ENCODE data around the gene AKAP3.

Gene AKAP3

DNA sequence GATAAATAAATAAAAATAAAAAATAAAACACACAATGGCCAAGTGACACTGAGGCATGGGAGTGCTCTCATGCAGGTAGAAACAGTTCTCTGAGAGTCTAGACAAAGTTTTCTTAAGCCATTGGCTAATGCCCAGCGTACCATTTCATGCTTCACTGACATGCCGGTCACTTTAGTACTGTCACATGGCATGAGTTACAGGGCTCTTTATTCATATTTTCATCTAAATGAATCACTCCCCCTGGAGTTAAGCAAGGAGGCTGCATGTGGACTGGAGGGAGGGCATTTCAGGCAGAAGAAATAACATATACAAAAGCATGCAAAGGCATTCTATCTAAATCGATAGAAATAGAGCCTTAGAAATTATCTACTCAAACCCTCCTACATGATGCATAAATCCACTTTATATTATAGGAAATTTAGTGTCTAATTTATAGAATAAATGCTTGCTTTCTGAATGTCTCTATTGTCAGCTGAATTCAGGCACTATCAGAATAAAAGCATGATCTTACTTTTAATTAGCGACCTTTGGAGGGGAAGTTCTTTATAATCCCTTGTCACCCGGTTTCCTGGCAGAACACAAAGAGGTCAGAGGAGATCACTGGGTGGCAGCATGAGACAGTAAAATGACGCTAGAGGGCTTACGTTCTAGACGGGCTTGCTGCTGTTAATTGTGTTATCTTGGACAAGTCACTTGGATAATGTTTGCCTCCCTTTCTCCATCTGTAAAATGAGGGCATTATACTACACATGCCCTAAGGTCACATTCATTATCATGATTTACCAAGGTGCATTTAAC is 69.3 kb downstream of the AKAP3 start:
- Histone ChIP-seq H4K20me1 (ENCODE audit: insufficient read depth, low read length, poor library complexity, severe bottlenecking) (no peaks in the 10 kb centered on the region), H3K36me3 (ENCODE audit: insufficient read depth, low read length) (no peaks in the 10 kb centered on the region), H3K79me2 (ENCODE audit: insufficient read depth, low read length) (no peaks in the 10 kb centered on the region), H3K4me1 (ENCODE audit: insufficient read depth, low read length, poor library complexity, severe bottlenecking) (no peaks in the 10 kb centered on the region), H3K9me3 (ENCODE audit: insufficient read depth, low read depth, low read length) (no peaks in the 10 kb centered on the region), H3F3A (ENCODE audit: low read depth) (no peaks in the 10 kb centered on the region), H3K4me2 (ENCODE audit: low read depth, low read length, poor library complexity, severe bottlenecking) (no peak overlapping the region), H2AFZ (ENCODE audit: low read length) (no peak overlapping the region), H3K27me3 (ENCODE audit: insufficient read depth, low read length, poor library complexity, severe bottlenecking) (no peaks in the 10 kb centered on the region), H3K9me2 (replicated peaks; ENCODE audit: low read depth, low read length) (no peaks in the 10 kb centered on the region), H3K4me3 (ENCODE audit: low read length, poor library complexity, severe bottlenecking) (no peak overlapping the region), H3K9ac (ENCODE audit: low read depth, low read length, poor library complexity, severe bottlenecking) (no peak overlapping the region)
- TF ChIP-seq CTCF (conservative IDR thresholded peaks at IDR 0.05; ENCODE audit: low read length): 0 out of 2 replicates have a peak, but pooled peaks have one; percentile 27
- no peak for TF ChIP-seq EZH2phosphoT487 (IDR thresholded peaks at IDR 0.05; ENCODE audit: borderline replicate concordance)

DNA sequence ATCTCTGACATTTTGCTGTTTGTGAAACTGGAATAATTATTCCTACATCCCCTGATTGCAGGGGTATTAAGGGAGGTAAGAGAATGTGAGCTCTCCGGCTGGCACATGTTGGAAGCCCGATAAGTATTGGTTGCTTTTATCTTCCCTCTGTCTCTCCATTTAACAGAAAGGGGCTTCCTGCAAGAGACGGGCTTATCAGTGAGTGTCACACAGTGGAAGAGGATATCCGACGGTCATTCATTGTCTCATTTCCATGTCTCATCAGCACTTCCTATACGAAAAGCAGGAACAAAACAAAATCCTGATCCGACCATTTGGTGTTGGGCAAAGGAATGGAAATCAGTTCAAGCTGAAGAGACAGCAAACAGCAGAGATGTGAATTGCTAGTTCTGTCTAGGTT is 76.2 kb downstream of the AKAP3 start:
- Histone ChIP-seq H3K27me3 (ENCODE audit: insufficient read depth, low read length, poor library complexity, severe bottlenecking) (no peaks in the 10 kb centered on the region), H3K9me3 (ENCODE audit: insufficient read depth, low read depth, low read length) (no peaks in the 10 kb centered on the region), H2AFZ (ENCODE audit: low read length) (no peak overlapping the region), H3K9me2 (replicated peaks; ENCODE audit: low read depth, low read length) (no peaks in the 10 kb centered on the region), H3K4me2 (ENCODE audit: low read depth, low read length, poor library complexity, severe bottlenecking) (no peak overlapping the region), H4K20me1 (ENCODE audit: insufficient read depth, low read length, poor library complexity, severe bottlenecking) (no peaks in the 10 kb centered on the region), H3K9ac (ENCODE audit: low read depth, low read length, poor library complexity, severe bottlenecking) (no peak overlapping the region), H3K4me3 (ENCODE audit: low read length, poor library complexity, severe bottlenecking) (no peak overlapping the region), H3K36me3 (ENCODE audit: insufficient read depth, low read length) (peaks cover 3% of the 10 kb centered on the region; the same call in 1 of the 2 replicates), H3F3A (ENCODE audit: low read depth) (no peaks in the 10 kb centered on the region), H3K79me2 (ENCODE audit: insufficient read depth, low read length) (no peaks in the 10 kb centered on the region), H3K4me1 (ENCODE audit: insufficient read depth, low read length, poor library complexity, severe bottlenecking) (no peaks in the 10 kb centered on the region)
- TF ChIP-seq CTCF (conservative IDR thresholded peaks at IDR 0.05; ENCODE audit: low read length) (no peak), EZH2phosphoT487 (IDR thresholded peaks at IDR 0.05; ENCODE audit: borderline replicate concordance) (no peak)

GRCh38 chr12:4569261-4569660 is 79.6 kb downstream of the AKAP3 start:
- Histone ChIP-seq H3K9me3 (ENCODE audit: insufficient read depth, low read depth, low read length) (no peaks in the 10 kb centered on the region), H4K20me1 (ENCODE audit: insufficient read depth, low read length, poor library complexity, severe bottlenecking) (no peaks in the 10 kb centered on the region), H3K4me3 (ENCODE audit: low read length, poor library complexity, severe bottlenecking) (no peak overlapping the region), H3K9me2 (replicated peaks; ENCODE audit: low read depth, low read length) (no peaks in the 10 kb centered on the region), H3K36me3 (ENCODE audit: insufficient read depth, low read length) (peaks cover 3% of the 10 kb centered on the region; the same call in 1 of the 2 replicates), H3K4me2 (ENCODE audit: low read depth, low read length, poor library complexity, severe bottlenecking) (no peak overlapping the region), H3K9ac (ENCODE audit: low read depth, low read length, poor library complexity, severe bottlenecking) (no peak overlapping the region), H3K27me3 (ENCODE audit: insufficient read depth, low read length, poor library complexity, severe bottlenecking) (no peaks in the 10 kb centered on the region), H3K79me2 (ENCODE audit: insufficient read depth, low read length) (no peaks in the 10 kb centered on the region), H2AFZ (ENCODE audit: low read length) (no peak overlapping the region), H3K4me1 (ENCODE audit: insufficient read depth, low read length, poor library complexity, severe bottlenecking) (peaks cover 6% of the 10 kb centered on the region), H3F3A (ENCODE audit: low read depth) (no peaks in the 10 kb centered on the region)
- TF ChIP-seq EZH2phosphoT487 (IDR thresholded peaks at IDR 0.05; ENCODE audit: borderline replicate concordance) (no peak), CTCF (conservative IDR thresholded peaks at IDR 0.05; ENCODE audit: low read length) (no peak)

Data from Loucy (cell line).